ENCODE measurements around the gene ST3GAL3.

DNA sequence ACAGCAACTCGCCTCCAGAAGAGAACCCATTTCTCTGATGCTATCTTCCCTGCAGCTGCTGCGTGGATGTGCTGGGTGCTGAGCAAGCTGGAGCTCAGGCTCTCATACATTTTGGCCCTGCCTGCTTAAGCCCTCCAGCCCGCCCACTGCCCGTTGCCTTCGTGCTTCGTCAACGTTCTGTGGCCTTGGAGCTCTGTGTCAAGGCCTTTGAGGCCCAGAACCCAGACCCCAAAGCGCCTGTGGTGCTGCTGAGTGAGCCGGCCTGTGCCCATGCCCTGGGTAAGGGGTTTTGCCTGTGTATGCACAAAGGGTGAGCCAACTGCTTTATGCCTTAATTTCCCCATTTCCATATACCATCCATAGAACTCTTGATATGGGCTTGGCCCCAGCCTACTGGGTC, 263.6 kb downstream of the ST3GAL3 start:
- TF ChIP-seq, protein P1, sequence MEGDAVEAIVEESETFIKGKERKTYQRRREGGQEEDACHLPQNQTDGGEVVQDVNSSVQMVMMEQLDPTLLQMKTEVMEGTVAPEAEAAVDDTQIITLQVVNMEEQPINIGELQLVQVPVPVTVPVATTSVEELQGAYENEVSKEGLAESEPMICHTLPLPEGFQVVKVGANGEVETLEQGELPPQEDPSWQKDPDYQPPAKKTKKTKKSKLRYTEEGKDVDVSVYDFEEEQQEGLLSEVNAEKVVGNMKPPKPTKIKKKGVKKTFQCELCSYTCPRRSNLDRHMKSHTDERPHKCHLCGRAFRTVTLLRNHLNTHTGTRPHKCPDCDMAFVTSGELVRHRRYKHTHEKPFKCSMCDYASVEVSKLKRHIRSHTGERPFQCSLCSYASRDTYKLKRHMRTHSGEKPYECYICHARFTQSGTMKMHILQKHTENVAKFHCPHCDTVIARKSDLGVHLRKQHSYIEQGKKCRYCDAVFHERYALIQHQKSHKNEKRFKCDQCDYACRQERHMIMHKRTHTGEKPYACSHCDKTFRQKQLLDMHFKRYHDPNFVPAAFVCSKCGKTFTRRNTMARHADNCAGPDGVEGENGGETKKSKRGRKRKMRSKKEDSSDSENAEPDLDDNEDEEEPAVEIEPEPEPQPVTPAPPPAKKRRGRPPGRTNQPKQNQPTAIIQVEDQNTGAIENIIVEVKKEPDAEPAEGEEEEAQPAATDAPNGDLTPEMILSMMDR (conservative IDR thresholded peaks at IDR 0.05 in 1 of 2, IDR thresholded peaks at IDR 0.05 in 1 of 2; ENCODE audit: low read depth in 1 of 2, low read length in 2 of 2): no peak
- TF ChIP-seq EZH2 (IDR thresholded peaks at IDR 0.05; ENCODE audit: low read length, missing control alignments): no peak
